ENCODE data around the gene MAML3.

MAML3 gene

GRCh38 chr4:140080883-140081282, 73.1 kb downstream of the MAML3 start:
- in situ Hi-C loops (cut with MboI; ENCODE audit: low sequenced_read_pairs) = no loop called here

GRCh38 chr4:140078366-140078765, 75.6 kb downstream of the MAML3 start:
- in situ Hi-C loops (cut with MboI; ENCODE audit: low sequenced_read_pairs) = no loop called here

- in situ Hi-C loops (cut with MboI; ENCODE audit: low sequenced_read_pairs) = no loop called here
Measured at GRCh38 chr4:140076307-140076706, 77.7 kb downstream of the MAML3 start.

- in situ Hi-C loops (cut with MboI; ENCODE audit: low sequenced_read_pairs) = no loop called here
Measured at GRCh38 chr4:140071806-140072205, 82.2 kb downstream of the MAML3 start.

GRCh38 chr4:140070973-140071372, 83.0 kb downstream of the MAML3 start:
- in situ Hi-C loops (cut with MboI; ENCODE audit: low sequenced_read_pairs) = no loop called here

- in situ Hi-C loops (cut with MboI; ENCODE audit: low sequenced_read_pairs) = no loop called here
Measured at GRCh38 chr4:140070366-140070765, 83.6 kb downstream of the MAML3 start.

- in situ Hi-C loops (cut with MboI; ENCODE audit: low sequenced_read_pairs) = no loop called here
Measured at GRCh38 chr4:140069066-140069465, 84.9 kb downstream of the MAML3 start.

- in situ Hi-C loops (cut with MboI; ENCODE audit: low sequenced_read_pairs) = no loop called here
Measured at GRCh38 chr4:140068271-140068670, 85.7 kb downstream of the MAML3 start.

GRCh38 chr4:140066031-140066930, 87.7 kb downstream of the MAML3 start:
- in situ Hi-C loops (cut with MboI; ENCODE audit: low sequenced_read_pairs) = no loop called here

GRCh38 chr4:140065393-140065792, 88.6 kb downstream of the MAML3 start:
- in situ Hi-C loops (cut with MboI; ENCODE audit: low sequenced_read_pairs) = no loop called here

- in situ Hi-C loops (cut with MboI; ENCODE audit: low sequenced_read_pairs) = no loop called here
Measured at GRCh38 chr4:140061659-140062289, 92.2 kb downstream of the MAML3 start.

GRCh38 chr4:140061194-140061593, 92.8 kb downstream of the MAML3 start:
- in situ Hi-C loops (cut with MboI; ENCODE audit: low sequenced_read_pairs) = no loop called here

- in situ Hi-C loops (cut with MboI; ENCODE audit: low sequenced_read_pairs) = no loop called here
Measured at GRCh38 chr4:140059159-140059558, 94.8 kb downstream of the MAML3 start.

GRCh38 chr4:140057701-140058100, 96.3 kb downstream of the MAML3 start:
- in situ Hi-C loops (cut with MboI; ENCODE audit: low sequenced_read_pairs) = no loop called here

GRCh38 chr4:140056015-140056414, 98.0 kb downstream of the MAML3 start:
- in situ Hi-C loops (cut with MboI; ENCODE audit: low sequenced_read_pairs) = no loop called here

- in situ Hi-C loops (cut with MboI; ENCODE audit: low sequenced_read_pairs) = no loop called here
Measured at GRCh38 chr4:140054861-140055260, 99.1 kb downstream of the MAML3 start.

GRCh38 chr4:140053185-140053584, 100.8 kb downstream of the MAML3 start:
- in situ Hi-C loops (cut with MboI; ENCODE audit: low sequenced_read_pairs) = no loop called here

- in situ Hi-C loops (cut with MboI; ENCODE audit: low sequenced_read_pairs) = no loop called here
Measured at GRCh38 chr4:140052050-140052449, 101.9 kb downstream of the MAML3 start.

GRCh38 chr4:140049849-140050637, 103.9 kb downstream of the MAML3 start:
- in situ Hi-C loops (cut with MboI; ENCODE audit: low sequenced_read_pairs) = no loop called here

GRCh38 chr4:140049024-140049848, 104.7 kb downstream of the MAML3 start:
- in situ Hi-C loops (cut with MboI; ENCODE audit: low sequenced_read_pairs) = no loop called here
